ENCODE results near the gene TNS1. TPM values are rescaled to one million over a fixed set of nuclear protein-coding genes. Genes with fewer than 3 reads are reported as not detected.
"Not testable (repeated sequence)": the region's sequence is repeated elsewhere in the genome, so short reads cannot be mapped to it uniquely, and the experiment has no call there.

Gene TNS1
- 65.0 TPM for polyA plus RNA-seq (2012; ENCODE audit: insufficient read depth, insufficient read length, low read depth)

DNA sequence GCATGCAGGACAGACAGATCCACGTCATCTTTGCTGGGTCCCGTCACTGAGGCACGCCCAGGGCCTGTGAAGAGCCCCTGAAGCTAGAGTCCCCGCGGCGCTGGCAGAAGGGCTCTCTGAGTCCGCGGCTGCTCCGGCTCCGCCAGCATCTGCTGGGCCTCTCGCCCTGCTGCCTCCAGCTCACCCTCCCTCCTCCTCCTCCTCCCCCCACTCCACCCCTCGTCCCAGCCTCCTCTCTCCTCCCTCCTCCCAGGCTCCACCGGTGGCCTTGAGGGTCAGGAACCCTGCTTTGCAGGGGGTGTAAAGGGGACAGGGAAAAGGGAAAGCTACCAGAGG, at the start of gene TNS1:
Gene TNS1 (minus strand): TSS at position 151 of the 336 bp plus-strand sequence. CDS start 123 bp downstream, at position 28.
- Histone ChIP-seq H3K4me1 (peaks cover 48% of the 10 kb centered on the region), H3K27me3 (no peaks in the 10 kb centered on the region), H3K36me3 (peaks cover 32% of the 10 kb centered on the region), H3K9me3 (no peaks in the 10 kb centered on the region), H3K4me3 (ENCODE audit: low read depth, low read length) (no peak within 1 kb of the TSS)
- DNase-seq, result peak; percentile 40
- TF ChIP-seq, protein P1, sequence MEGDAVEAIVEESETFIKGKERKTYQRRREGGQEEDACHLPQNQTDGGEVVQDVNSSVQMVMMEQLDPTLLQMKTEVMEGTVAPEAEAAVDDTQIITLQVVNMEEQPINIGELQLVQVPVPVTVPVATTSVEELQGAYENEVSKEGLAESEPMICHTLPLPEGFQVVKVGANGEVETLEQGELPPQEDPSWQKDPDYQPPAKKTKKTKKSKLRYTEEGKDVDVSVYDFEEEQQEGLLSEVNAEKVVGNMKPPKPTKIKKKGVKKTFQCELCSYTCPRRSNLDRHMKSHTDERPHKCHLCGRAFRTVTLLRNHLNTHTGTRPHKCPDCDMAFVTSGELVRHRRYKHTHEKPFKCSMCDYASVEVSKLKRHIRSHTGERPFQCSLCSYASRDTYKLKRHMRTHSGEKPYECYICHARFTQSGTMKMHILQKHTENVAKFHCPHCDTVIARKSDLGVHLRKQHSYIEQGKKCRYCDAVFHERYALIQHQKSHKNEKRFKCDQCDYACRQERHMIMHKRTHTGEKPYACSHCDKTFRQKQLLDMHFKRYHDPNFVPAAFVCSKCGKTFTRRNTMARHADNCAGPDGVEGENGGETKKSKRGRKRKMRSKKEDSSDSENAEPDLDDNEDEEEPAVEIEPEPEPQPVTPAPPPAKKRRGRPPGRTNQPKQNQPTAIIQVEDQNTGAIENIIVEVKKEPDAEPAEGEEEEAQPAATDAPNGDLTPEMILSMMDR (IDR thresholded peaks at IDR 0.05; ENCODE audit: low read depth, low read length), result no peak

DNA sequence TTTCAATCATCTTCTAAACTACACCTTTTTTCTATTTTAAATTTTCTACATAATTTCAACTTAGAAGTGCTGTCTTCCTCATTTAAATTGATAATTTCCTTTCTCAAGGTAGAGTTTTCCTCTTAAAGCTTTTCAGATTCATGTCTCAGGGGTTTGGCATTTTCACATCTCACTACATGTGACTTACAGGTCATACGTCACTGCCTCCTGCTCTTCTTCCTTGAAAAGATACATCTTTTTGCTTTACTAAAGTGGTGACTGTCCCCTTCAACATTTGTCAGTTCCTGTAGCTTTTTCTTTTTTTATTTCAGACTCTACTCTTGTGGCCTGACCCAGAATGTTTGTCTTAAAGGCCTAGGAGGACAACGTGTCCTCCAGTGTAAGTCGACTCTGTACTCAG, 49.1 kb upstream of the TNS1 start:
- H3K4me1 ChIP-seq, result no peaks in the 10 kb centered on the region
- no peaks in the 10 kb centered on the region for H3K9me3 ChIP-seq
- H3K4me3 ChIP-seq (ENCODE audit: low read depth, low read length), result no peak overlapping the region
- no peak for DNase-seq
- TF ChIP-seq, protein P1 (IDR thresholded peaks at IDR 0.05; ENCODE audit: low read depth, low read length), result no peak
- no peaks in the 10 kb centered on the region for H3K36me3 ChIP-seq
- H3K27me3 ChIP-seq, result no peaks in the 10 kb centered on the region

DNA sequence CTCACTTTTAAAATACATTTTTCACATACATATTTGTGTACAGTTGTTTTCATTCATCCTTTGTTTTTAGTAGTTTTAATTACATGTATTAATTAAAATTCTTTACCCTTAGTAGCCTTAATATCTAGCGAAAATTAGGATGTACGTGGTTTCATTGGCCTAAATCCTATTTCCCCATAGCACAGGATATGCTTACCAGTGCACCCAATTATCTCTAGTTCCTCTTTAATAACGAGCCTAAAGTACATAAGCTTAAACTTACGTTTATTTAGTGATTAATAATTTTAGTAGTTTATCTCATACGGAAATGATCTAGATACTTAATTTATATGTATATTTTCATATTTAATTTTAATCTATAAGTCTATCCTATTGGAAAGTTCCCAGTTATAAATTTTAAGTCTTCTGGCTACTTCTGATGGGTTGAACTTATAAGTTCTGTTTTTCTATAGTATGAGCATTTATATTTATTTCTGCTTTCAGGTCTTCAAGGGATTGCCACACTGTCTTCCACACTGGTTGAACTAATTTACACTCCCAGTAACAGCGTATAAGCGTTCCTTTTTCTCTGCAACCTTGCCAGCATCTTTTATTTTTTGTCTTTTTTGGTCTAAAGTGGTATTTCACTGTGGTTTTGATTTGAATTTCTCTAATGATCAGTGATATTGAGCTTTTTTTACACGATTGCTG, 44.9 kb upstream of the TNS1 start:
- Histone ChIP-seq H3K4me3 (ENCODE audit: low read depth, low read length) (no peak overlapping the region), H3K27me3 (no peaks in the 10 kb centered on the region), H3K4me1 (no peaks in the 10 kb centered on the region), H3K36me3 (no peaks in the 10 kb centered on the region), H3K9me3 (no peaks in the 10 kb centered on the region)
- DNase-seq, result no peak
- TF ChIP-seq, protein P1 (IDR thresholded peaks at IDR 0.05; ENCODE audit: low read depth, low read length), result no peak

DNA sequence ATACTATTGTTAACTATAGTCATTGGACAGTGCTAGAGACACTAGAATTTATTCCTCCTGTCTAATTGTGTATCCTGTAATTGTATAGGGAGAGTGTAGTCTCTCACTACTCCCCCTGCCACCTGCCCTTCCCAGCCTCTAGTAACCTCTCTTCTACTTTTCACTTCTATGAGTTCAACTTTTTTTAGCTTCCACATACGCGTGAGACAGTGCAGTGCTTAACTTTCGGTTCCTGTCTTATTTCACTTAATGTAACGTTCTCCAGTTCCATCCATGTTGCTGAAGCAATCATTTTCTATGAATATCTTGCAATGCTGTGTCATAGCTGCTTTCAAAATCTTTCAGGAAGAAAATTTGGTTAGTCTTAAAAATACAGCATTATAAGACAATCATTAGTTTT, 43.4 kb upstream of the TNS1 start:
- TF ChIP-seq, protein P1 (IDR thresholded peaks at IDR 0.05; ENCODE audit: low read depth, low read length), result no peak
- no peaks in the 10 kb centered on the region for H3K27me3 ChIP-seq
- no peaks in the 10 kb centered on the region for H3K4me1 ChIP-seq
- no peaks in the 10 kb centered on the region for H3K36me3 ChIP-seq
- no peaks in the 10 kb centered on the region for H3K9me3 ChIP-seq
- H3K4me3 ChIP-seq (ENCODE audit: low read depth, low read length), result no peak overlapping the region
- no peak for DNase-seq

DNA sequence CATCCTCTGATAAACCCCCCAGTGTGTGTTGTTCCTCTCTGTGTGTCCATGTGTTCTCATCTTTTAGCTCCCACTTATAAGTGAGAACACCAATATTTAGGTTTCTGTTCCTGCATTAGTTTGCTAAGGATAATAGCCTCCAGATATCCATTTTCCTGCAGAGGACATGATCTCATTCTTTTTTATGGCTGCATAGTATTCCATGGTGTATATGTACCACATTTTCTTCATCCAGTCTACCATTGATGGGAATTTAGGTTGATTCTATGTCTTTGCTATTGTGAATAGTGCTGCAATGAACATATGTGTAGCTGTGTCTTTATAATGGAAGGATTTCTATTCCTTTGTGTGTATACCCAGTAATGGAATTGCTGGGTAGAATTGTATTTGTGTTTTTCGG, 41.8 kb upstream of the TNS1 start:
- not testable (repeated sequence) for H3K9me3 ChIP-seq; H3K4me3 ChIP-seq (ENCODE audit: low read depth, low read length); H3K27me3 ChIP-seq; H3K36me3 ChIP-seq; H3K4me1 ChIP-seq; DNase-seq

DNA sequence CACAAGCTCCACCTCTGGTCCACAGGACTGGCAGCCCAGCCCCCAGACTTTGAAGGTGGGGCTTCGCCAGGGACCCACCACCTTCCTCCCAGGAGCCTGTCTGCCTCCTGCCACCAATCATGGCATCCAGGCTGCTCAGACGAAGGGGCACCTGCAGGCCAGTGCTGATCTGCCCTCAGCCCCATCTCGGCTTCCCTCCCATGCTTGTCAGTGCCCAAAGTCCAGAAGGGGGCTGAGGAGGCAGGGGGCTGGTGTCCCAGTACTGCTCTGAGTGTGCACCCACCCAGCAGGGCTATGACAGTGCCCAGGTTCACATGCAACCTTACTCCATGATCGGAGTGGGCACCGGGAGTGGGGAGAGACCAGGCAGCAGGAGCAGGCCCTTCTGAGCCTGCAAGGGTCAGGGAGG, 40.9 kb upstream of the TNS1 start:
- DNase-seq, result no peak
- TF ChIP-seq, protein P1 (IDR thresholded peaks at IDR 0.05; ENCODE audit: low read depth, low read length), result no peak

More for the DNA sequence above, 40.9 kb upstream of the TNS1 start:
- Histone ChIP-seq H3K27me3 (no peaks in the 10 kb centered on the region), H3K4me1 (no peaks in the 10 kb centered on the region), H3K4me3 (ENCODE audit: low read depth, low read length) (no peak overlapping the region), H3K36me3 (no peaks in the 10 kb centered on the region), H3K9me3 (no peaks in the 10 kb centered on the region)

Data from BE2C (cell line).